RWPE1 (cell line): ENCODE data around the gene ZBED5.

Experiments
- CTCF ChIA-PET: fragments of 350-600 bp; sonication (Branson Sonifier 250); formaldehyde crosslinking; extraction: SDS; loops from one replicate; lab custom pipeline; 2021; lab: Yijun Ruan, JAX
- POLR2A ChIA-PET: fragments of 400-600 bp; formaldehyde crosslinking; extraction: SDS; loops from one replicate; lab custom pipeline; 2020; ENCODE audit warnings: antibody characterized with exemption; ENCODE audit not compliant: low non-redundant PET; lab: Yijun Ruan, JAX
- DNase-seq: peaks from one replicate; pipeline ENCODE4 v3.0.0; 2012; ENCODE audit warnings: low spot score
- H3K27ac ChIP-seq: fragments of 450-650 bp; 2 replicates; pipeline ENCODE4 v1.5.1; 2017
- CTCF ChIP-seq: fragments of 450-650 bp; conservative IDR thresholded peaks from 2 replicates; pipeline ENCODE4 v1.5.1; 2017; ENCODE audit warnings: low read depth, mild to moderate bottlenecking

ZBED5 gene

GRCh38 chr11:10847960-10848860 lies 9.6 kb downstream of the ZBED5 start:
- no peak for DNase-seq
- no peak overlapping the region for H3K27ac ChIP-seq
- ChIA-PET CTCF (interaction anchor here (0.6 to 1.2 kb wide), 2 partner anchors 56 to 1213 kb away, joined by 3 to 7 read pairs; no protein-coding TSS in a partner anchor), POLR2A (interaction anchor here (0.6 to 0.7 kb wide), 2 partner anchors 39 to 183 kb away, joined by 5 to 7 read pairs; partner anchors contain the start of gene EIF4G2)
- TF ChIP-seq CTCF = no peak

GRCh38 chr11:10846660-10847059 lies 11.2 kb downstream of the ZBED5 start:
- no peak for DNase-seq
- TF ChIP-seq CTCF = no peak
- ChIA-PET POLR2A (interaction anchor here (0.7 kb wide), 1 partner anchor 156 kb away, joined by 3 read pairs; no protein-coding TSS in a partner anchor), CTCF (interaction anchor here (0.8 kb wide), 1 partner anchor 997 kb away, joined by 3 read pairs; no protein-coding TSS in a partner anchor)
- H3K27ac ChIP-seq = no peak overlapping the region

- CTCF ChIA-PET = interaction anchor here (0.6 kb wide), 1 partner anchor 10 kb away, joined by 3 read pairs; no protein-coding TSS in a partner anchor
- DNase-seq = no peak
- POLR2A ChIA-PET = no interaction called here
- H3K27ac ChIP-seq = no peak overlapping the region
- no peak for TF ChIP-seq CTCF
These were observed 12.3 kb downstream of the ZBED5 start for GRCh38 chr11:10845589-10845988.

GRCh38 chr11:10844796-10845195 lies 13.1 kb downstream of the ZBED5 start:
- TF ChIP-seq CTCF = no peak
- CTCF ChIA-PET = no interaction called here
- no peak overlapping the region for H3K27ac ChIP-seq
- DNase-seq = no peak
- POLR2A ChIA-PET = no interaction called here

GRCh38 chr11:10844356-10844755 lies 13.5 kb downstream of the ZBED5 start:
- no peak for DNase-seq
- no peak for TF ChIP-seq CTCF
- no peak overlapping the region for H3K27ac ChIP-seq
- ChIA-PET POLR2A (no interaction called here), CTCF (no interaction called here)

GRCh38 chr11:10838881-10839280 lies 19.0 kb downstream of the ZBED5 start:
- TF ChIP-seq CTCF = no peak
- H3K27ac ChIP-seq = no peak overlapping the region
- CTCF ChIA-PET = no interaction called here
- DNase-seq = no peak
- POLR2A ChIA-PET = no interaction called here
